A549 (cell line): Measurements from ENCODE around the gene TSC2.

Experiments used
- CTCF ChIP-seq: fragments of >200 bp; sonication (Bioruptor Twin); formaldehyde crosslinking; IDR thresholded peaks from 3 replicates; pipeline ENCODE4 v1.5.1; 2016
- E2F6 ChIP-seq: IDR thresholded peaks from 2 replicates; pipeline ENCODE4 v1.6.1; 2012; ENCODE audit warnings: low read depth, borderline replicate concordance
- KDM5A ChIP-seq: fragments of 200-600 bp; sonication (generic); IDR thresholded peaks from 2 replicates; pipeline ENCODE4 v1.6.1; 2016; ENCODE audit warnings: antibody characterized with exemption, mild to moderate bottlenecking
- MAFK ChIP-seq: fragments of 450-650 bp; IDR thresholded peaks from 2 replicates; pipeline ENCODE4 v1.6.1; 2014; ENCODE audit not compliant: partially characterized antibody
- MAX ChIP-seq: IDR thresholded peaks from 2 replicates; pipeline ENCODE4 v1.6.1; 2012
- PHF8 ChIP-seq: fragments of 200-600 bp; sonication (generic); IDR thresholded peaks from 2 replicates; pipeline ENCODE4 v1.6.1; 2016; ENCODE audit warnings: low read depth, mild to moderate bottlenecking, antibody characterized with exemption, moderate library complexity, borderline replicate concordance
- POLR2A ChIP-seq: IDR thresholded peaks from 2 replicates; pipeline ENCODE4 v1.6.1; 2012; ENCODE audit warnings: mild to moderate bottlenecking, low read length
- REST ChIP-seq: fragments of 200-600 bp; sonication (generic); IDR thresholded peaks from 2 replicates; pipeline ENCODE4 v1.6.1; 2016; ENCODE audit warnings: antibody characterized with exemption, mild to moderate bottlenecking, moderate library complexity
- SMC3 ChIP-seq: fragments of >200 bp; sonication (Bioruptor Twin); formaldehyde crosslinking; IDR thresholded peaks from 3 replicates; pipeline ENCODE4 v1.6.1; 2018; ENCODE audit warnings: inconsistent platforms

GRCh38 chr16:2115591-2115973 lies 67.8 kb downstream of the TSC2 start:
- no peak for TF ChIP-seq MAFK
- no peak for TF ChIP-seq CTCF
- TF ChIP-seq POLR2A: no peak
- TF ChIP-seq PHF8: no peak
- TF ChIP-seq KDM5A: no peak
- TF ChIP-seq REST: no peak
- no peak for TF ChIP-seq SMC3
- no peak for TF ChIP-seq E2F6
- no peak for TF ChIP-seq MAX
